Measurements from ENCODE around the gene AFF3. TPM values are rescaled to one million over a fixed set of nuclear protein-coding genes. Genes with fewer than 3 reads are reported as not detected.
"Not testable (repeated sequence)": the region's sequence is repeated elsewhere in the genome, so short reads cannot be mapped to it uniquely, and the experiment has no call there.

Gene AFF3
- total and polyA plus RNA-seq, 3 donors from 2014 or later, result 18.0 to 34.4 (median 27.1) TPM

DNA sequence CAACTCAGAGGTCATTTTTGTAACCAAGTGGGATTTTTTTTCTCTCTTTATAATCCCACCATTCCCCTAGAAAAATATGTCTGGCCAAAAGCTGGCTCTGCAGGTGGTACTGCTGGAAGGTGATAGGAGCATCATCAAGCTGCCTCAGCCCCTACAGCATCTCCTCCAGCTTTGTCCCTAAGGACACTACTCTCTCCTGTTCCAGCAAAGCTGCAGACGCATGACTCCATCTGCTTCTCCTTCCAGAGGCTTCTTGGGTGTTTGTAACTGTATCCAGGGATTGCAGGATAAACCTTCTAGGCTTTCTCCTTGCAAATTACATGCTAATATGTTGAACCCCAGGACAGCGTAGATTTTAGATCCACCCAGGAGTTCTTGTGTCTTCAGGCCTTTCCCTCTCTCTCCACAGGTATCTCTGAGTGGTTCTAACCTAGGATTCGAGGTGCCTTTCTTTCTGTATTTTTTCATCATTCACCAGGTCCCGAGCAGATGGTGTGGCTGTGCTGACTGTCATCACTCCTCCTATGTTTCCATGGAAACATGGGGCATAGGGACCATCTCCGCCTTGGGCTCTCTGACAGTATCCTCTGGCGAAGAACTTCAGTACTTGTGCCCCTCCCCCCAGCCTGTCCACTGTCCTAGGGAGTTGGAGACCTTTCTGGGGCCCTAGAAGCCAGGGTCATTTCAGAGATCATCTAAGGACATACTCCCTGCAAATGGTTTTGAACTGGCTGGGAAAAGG, 34.3 kb downstream of the AFF3 start:
- TF ChIP-seq, protein P1, sequence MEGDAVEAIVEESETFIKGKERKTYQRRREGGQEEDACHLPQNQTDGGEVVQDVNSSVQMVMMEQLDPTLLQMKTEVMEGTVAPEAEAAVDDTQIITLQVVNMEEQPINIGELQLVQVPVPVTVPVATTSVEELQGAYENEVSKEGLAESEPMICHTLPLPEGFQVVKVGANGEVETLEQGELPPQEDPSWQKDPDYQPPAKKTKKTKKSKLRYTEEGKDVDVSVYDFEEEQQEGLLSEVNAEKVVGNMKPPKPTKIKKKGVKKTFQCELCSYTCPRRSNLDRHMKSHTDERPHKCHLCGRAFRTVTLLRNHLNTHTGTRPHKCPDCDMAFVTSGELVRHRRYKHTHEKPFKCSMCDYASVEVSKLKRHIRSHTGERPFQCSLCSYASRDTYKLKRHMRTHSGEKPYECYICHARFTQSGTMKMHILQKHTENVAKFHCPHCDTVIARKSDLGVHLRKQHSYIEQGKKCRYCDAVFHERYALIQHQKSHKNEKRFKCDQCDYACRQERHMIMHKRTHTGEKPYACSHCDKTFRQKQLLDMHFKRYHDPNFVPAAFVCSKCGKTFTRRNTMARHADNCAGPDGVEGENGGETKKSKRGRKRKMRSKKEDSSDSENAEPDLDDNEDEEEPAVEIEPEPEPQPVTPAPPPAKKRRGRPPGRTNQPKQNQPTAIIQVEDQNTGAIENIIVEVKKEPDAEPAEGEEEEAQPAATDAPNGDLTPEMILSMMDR (IDR thresholded peaks at IDR 0.05), result no peak
- no peak for TF ChIP-seq POLR2A (IDR thresholded peaks at IDR 0.05)
- intact Hi-C loops (cut with DNase I; ENCODE audit: low total_unique reads), result no loop called here
- DNase-seq, result no peak
- Histone ChIP-seq H3K9me3 (no peaks in the 10 kb centered on the region), H3K27ac (peak overlapping the region in 1 of 2 donors; percentile 7), H3K27me3 (no peaks in the 10 kb centered on the region), H3K4me3 (no peak overlapping the region), H3K4me1 (peaks cover 8% of the 10 kb centered on the region), H3K36me3 (ENCODE audit: low read depth, missing control alignments) (no peaks in the 10 kb centered on the region)
- 71 to 74% methylated on average over 5 to 6 of the region's 6 CpGs for WGBS, 2 donors

GRCh38 chr2:100107440-100107839, 35.0 kb downstream of the AFF3 start:
- Histone ChIP-seq H3K36me3 (ENCODE audit: low read depth, missing control alignments) (no peaks in the 10 kb centered on the region), H3K27ac (peak overlapping the region in 1 of 2 donors; percentile 7), H3K9me3 (no peaks in the 10 kb centered on the region), H3K4me1 (peaks cover 8% of the 10 kb centered on the region), H3K27me3 (no peaks in the 10 kb centered on the region), H3K4me3 (no peak overlapping the region)
- intact Hi-C loops (cut with DNase I; ENCODE audit: low total_unique reads), result no loop called here
- 71 to 78% methylated on average over 1 of the region's 1 CpG for WGBS, 2 donors
- TF ChIP-seq POLR2A (IDR thresholded peaks at IDR 0.05), result no peak
- DNase-seq, result no peak

GRCh38 chr2:100106460-100106859, 35.9 kb downstream of the AFF3 start:
- intact Hi-C loops (cut with DNase I; ENCODE audit: low total_unique reads), result no loop called here
- no peak overlapping the region for H3K4me3 ChIP-seq

DNA sequence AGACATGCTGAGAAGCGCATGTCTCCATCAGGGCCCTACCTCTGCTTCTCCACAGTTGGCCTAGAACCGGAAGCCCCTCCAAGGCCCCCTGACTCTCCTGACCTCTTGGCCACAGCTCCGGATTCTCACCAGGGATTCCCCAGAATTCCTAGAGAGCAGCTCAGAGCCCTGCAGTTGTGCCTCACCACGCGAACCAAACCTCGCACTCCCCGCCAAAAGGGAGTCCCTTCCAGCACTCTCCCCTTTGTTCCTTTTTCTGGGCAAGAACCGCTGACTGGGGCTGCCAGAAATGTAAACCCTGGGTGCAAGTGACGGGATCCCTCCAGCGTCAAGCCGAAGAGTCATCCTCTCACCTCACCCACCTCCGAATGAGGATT, 36.7 kb downstream of the AFF3 start:
- intact Hi-C loops (cut with DNase I; ENCODE audit: low total_unique reads), result no loop called here
- Histone ChIP-seq H3K9me3 (no peaks in the 10 kb centered on the region), H3K4me3 (peak overlapping the region; percentile 68 to 69), H3K36me3 (ENCODE audit: low read depth, missing control alignments) (no peaks in the 10 kb centered on the region), H3K4me1 (peaks cover 8% of the 10 kb centered on the region), H3K27ac (peak overlapping the region; percentile 83 to 85), H3K27me3 (no peaks in the 10 kb centered on the region)
- WGBS, 2 donors, result 24 to 33% methylated on average over 12 of the region's 12 CpGs
- no peak for TF ChIP-seq POLR2A (IDR thresholded peaks at IDR 0.05)
- TF ChIP-seq, protein P1 (IDR thresholded peaks at IDR 0.05), result no peak
- DNase-seq, result peak; percentile 44

More at GRCh38 chr2:100106460-100106859, 35.9 kb downstream of the AFF3 start:
- no peak for TF ChIP-seq POLR2A (IDR thresholded peaks at IDR 0.05)
- TF ChIP-seq, protein P1 (IDR thresholded peaks at IDR 0.05), result no peak
- WGBS, 2 donors, result 13 to 28% methylated on average over 9 of the region's 9 CpGs
- H3K27ac ChIP-seq, result peak overlapping the region; percentile 16 to 53
- no peaks in the 10 kb centered on the region for H3K36me3 ChIP-seq (ENCODE audit: low read depth, missing control alignments)
- no peaks in the 10 kb centered on the region for H3K27me3 ChIP-seq
- H3K4me1 ChIP-seq, result peaks cover 8% of the 10 kb centered on the region
- peak; percentile 84 for DNase-seq
- H3K9me3 ChIP-seq, result no peaks in the 10 kb centered on the region

DNA sequence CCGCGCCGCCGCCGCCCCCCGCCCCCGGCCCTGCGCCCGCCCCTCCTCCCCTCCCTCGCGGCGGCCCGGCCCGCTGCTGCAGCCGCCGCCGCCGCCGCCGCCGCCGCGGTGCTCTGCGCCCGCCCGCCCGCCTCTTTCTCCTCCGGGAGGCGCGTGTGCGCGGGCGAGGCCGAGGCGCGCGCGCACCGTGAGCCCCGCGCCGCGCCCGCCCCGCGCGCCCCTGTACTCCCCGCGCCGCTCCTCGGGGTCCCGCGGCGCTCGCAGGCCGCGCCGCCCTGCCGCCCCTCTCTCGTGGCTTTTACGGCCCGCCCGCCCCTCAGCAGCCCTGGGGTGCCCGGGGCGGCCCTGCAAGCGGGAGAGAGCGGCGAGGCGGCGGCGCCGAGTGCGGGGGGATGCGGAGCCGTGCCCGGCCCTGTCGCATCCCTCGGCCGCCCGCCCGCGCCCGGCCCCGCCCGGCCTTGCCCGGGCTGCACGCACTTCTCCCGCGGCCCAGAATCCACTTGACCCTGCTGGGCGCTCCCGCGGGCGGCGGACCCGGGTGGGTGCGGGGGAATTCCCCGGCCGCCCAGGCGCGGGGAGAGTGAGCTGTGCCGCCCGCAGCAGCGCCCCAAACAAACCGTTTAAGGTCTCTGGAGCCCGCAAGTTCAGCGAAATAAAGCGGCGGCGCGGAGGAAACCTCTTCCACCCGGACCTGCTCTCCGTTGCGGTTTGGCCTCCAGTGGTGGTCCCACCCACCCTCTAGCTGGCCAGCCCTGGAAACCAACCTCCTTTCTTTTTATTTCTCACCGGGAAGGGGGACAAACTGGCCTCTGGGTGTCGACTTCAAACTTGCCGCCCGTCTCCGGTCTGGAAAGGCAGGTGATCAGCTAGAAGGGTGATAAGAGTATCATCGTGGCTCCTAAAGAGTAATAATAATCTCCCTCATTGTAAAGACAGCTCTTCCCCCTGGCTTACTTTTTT, 37.4 kb downstream of the AFF3 start:
- intact Hi-C loops (cut with DNase I; ENCODE audit: low total_unique reads), result no loop called here
- peak overlapping the region; percentile 83 to 85 for H3K27ac ChIP-seq
- H3K4me3 ChIP-seq, result peak overlapping the region; percentile 68 to 69
- no peaks in the 10 kb centered on the region for H3K36me3 ChIP-seq (ENCODE audit: low read depth, missing control alignments)
- TF ChIP-seq, protein P1 (IDR thresholded peaks at IDR 0.05), result no peak
- peak; percentile 32 for DNase-seq
- 0 to 1% methylated on average over 16 to 51 of the region's 119 CpGs for WGBS, 2 donors
- peaks cover 8% of the 10 kb centered on the region for H3K4me1 ChIP-seq
- H3K9me3 ChIP-seq, result no peaks in the 10 kb centered on the region
- H3K27me3 ChIP-seq, result no peaks in the 10 kb centered on the region

- H3K9me3 ChIP-seq; H3K27ac ChIP-seq; intact Hi-C loops (cut with DNase I; ENCODE audit: low total_unique reads); H3K36me3 ChIP-seq (ENCODE audit: low read depth, missing control alignments); H3K27me3 ChIP-seq; H3K4me1 ChIP-seq; DNase-seq: not testable (repeated sequence)
- 0% methylated on average over 2 to 15 of the region's 60 CpGs for WGBS, 2 donors
- peak overlapping the region; percentile 23 to 40 for H3K4me3 ChIP-seq
These were observed 38.1 kb downstream of the AFF3 start for GRCh38 chr2:100104265-100104664.

GRCh38 chr2:100103527-100104252, 38.7 kb downstream of the AFF3 start:
- H3K36me3 ChIP-seq (ENCODE audit: low read depth, missing control alignments); H3K27ac ChIP-seq; H3K4me1 ChIP-seq; H3K27me3 ChIP-seq; H3K9me3 ChIP-seq; DNase-seq; intact Hi-C loops (cut with DNase I; ENCODE audit: low total_unique reads): not testable (repeated sequence)
- WGBS, 2 donors, result 10 to 11% methylated on average over 11 to 22 of the region's 39 CpGs
- peak overlapping the region; percentile 23 to 40 for H3K4me3 ChIP-seq
